ENCODE measurements around the gene RGS7. TPM values are rescaled to one million over a fixed set of nuclear protein-coding genes. Genes with fewer than 3 reads are reported as not detected.
"Not testable (repeated sequence)": the region's sequence is repeated elsewhere in the genome, so short reads cannot be mapped to it uniquely, and the experiment has no call there.

The RGS7 gene
- total RNA-seq, 1 donor: not detected

- DNase-seq (ENCODE audit: low read depth in 2 of 3, low spot score in 2 of 3): no peak
Observed at GRCh38 chr1:241217516-241217915, 139.5 kb downstream of the RGS7 start.

GRCh38 chr1:241215683-241216082 lies 141.3 kb downstream of the RGS7 start:
- DNase-seq (ENCODE audit: low read depth in 2 of 3, low spot score in 2 of 3): no peak

- no peak for DNase-seq (ENCODE audit: low read depth in 2 of 3, low spot score in 2 of 3)
Observed at GRCh38 chr1:241215203-241215602, 141.8 kb downstream of the RGS7 start.

GRCh38 chr1:241213139-241213538 lies 143.9 kb downstream of the RGS7 start:
- DNase-seq (ENCODE audit: low read depth in 2 of 3, low spot score in 2 of 3): no peak

GRCh38 chr1:241212628-241213027 lies 144.4 kb downstream of the RGS7 start:
- no peak for DNase-seq (ENCODE audit: low read depth in 2 of 3, low spot score in 2 of 3)

- DNase-seq (ENCODE audit: low read depth in 2 of 3, low spot score in 2 of 3): no peak
Observed at GRCh38 chr1:241208910-241209379, 148.1 kb downstream of the RGS7 start.

GRCh38 chr1:241203817-241204216 lies 153.2 kb downstream of the RGS7 start:
- DNase-seq (ENCODE audit: low read depth in 2 of 3, low spot score in 2 of 3): no peak

- DNase-seq (ENCODE audit: low read depth in 2 of 3, low spot score in 2 of 3): no peak
Observed at GRCh38 chr1:241202401-241202800, 154.6 kb downstream of the RGS7 start.

- no peak for DNase-seq (ENCODE audit: low read depth in 2 of 3, low spot score in 2 of 3)
Observed at GRCh38 chr1:241186716-241187115, 170.3 kb downstream of the RGS7 start.

- no peak for DNase-seq (ENCODE audit: low read depth in 2 of 3, low spot score in 2 of 3)
Observed at GRCh38 chr1:241181971-241182370, 175.0 kb downstream of the RGS7 start.

GRCh38 chr1:241181471-241181870 lies 175.5 kb downstream of the RGS7 start:
- DNase-seq (ENCODE audit: low read depth in 2 of 3, low spot score in 2 of 3): no peak

- DNase-seq (ENCODE audit: low read depth in 2 of 3, low spot score in 2 of 3): no peak
Observed at GRCh38 chr1:241180569-241180968, 176.4 kb downstream of the RGS7 start.

- no peak for DNase-seq (ENCODE audit: low read depth in 2 of 3, low spot score in 2 of 3)
Observed at GRCh38 chr1:241177660-241178059, 179.3 kb downstream of the RGS7 start.

- no peak for DNase-seq (ENCODE audit: low read depth in 2 of 3, low spot score in 2 of 3)
Observed at GRCh38 chr1:241172486-241172885, 184.5 kb downstream of the RGS7 start.

- DNase-seq (ENCODE audit: low read depth in 2 of 3, low spot score in 2 of 3): no peak
Observed at GRCh38 chr1:241171991-241172390, 185.0 kb downstream of the RGS7 start.

- DNase-seq (ENCODE audit: low read depth in 2 of 3, low spot score in 2 of 3): no peak
Observed at GRCh38 chr1:241167121-241167630, 189.8 kb downstream of the RGS7 start.

GRCh38 chr1:241166625-241167024 lies 190.4 kb downstream of the RGS7 start:
- no peak for DNase-seq (ENCODE audit: low read depth in 2 of 3, low spot score in 2 of 3)

GRCh38 chr1:241165256-241165655 lies 191.7 kb downstream of the RGS7 start:
- not testable (repeated sequence) for DNase-seq (ENCODE audit: low read depth in 2 of 3, low spot score in 2 of 3)

- DNase-seq (ENCODE audit: low read depth in 2 of 3, low spot score in 2 of 3): no peak
Observed at GRCh38 chr1:241163363-241163762, 193.6 kb downstream of the RGS7 start.

GRCh38 chr1:241161188-241161689 lies 195.8 kb downstream of the RGS7 start:
- no peak for DNase-seq (ENCODE audit: low read depth in 2 of 3, low spot score in 2 of 3)

- DNase-seq (ENCODE audit: low read depth in 2 of 3, low spot score in 2 of 3): no peak
Observed at GRCh38 chr1:241157435-241157834, 199.6 kb downstream of the RGS7 start.

GRCh38 chr1:241156231-241156965 lies 200.6 kb downstream of the RGS7 start:
- DNase-seq (ENCODE audit: low read depth in 2 of 3, low spot score in 2 of 3): no peak

Data from hematopoietic multipotent progenitor cell (in vitro differentiated cells).